ENCODE results near the gene ELP1.

Gene ELP1

DNA sequence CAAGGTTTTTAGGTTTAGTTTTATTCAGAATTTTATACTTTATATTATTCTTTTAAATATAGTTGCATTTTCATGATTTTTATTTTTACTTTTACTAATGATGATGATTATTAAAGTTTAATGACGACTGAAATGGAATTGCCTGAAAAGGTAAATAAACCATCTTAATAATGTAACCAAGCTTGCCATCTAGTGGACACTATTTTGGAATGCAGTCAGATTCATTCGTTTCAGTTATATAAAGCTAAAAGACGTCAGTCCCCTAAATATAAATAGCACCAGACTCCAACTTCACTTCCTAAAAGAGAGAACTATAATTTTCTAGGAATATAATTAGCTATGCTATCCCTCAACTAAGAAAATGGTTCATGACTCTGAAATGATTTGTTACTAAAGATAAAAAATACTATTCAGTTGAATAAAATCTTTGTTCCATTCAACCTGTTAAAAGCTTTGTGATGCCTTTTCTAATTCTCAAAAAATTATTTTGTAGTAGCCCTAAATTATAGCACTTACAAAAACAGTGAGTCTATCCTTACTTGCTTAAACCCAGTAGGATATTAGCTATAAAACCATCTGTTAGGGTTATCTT, 20.2 kb upstream of the ELP1 start:
- Histone ChIP-seq H3K36me3 (ENCODE audit: insufficient read depth, low read length) (no peaks in the 10 kb centered on the region), H3K9ac (ENCODE audit: low read depth, low read length) (no peak overlapping the region), H3K27ac (ENCODE audit: low read length) (no peak overlapping the region), H3K27me3 (ENCODE audit: insufficient read depth, low read length, poor library complexity) (no peaks in the 10 kb centered on the region), H3K4me1 (ENCODE audit: insufficient read depth, low read length) (no peaks in the 10 kb centered on the region), H2AFZ (ENCODE audit: low read depth, low read length) (no peak overlapping the region), H4K20me1 (ENCODE audit: insufficient read depth, low read length) (no peaks in the 10 kb centered on the region), H3K4me2 (ENCODE audit: insufficient read depth, low read length) (no peak overlapping the region), H3K9me3 (ENCODE audit: insufficient read depth, low read length, severe bottlenecking) (no peaks in the 10 kb centered on the region), H3K4me3 (ENCODE audit: low read depth in 1 of 2, low read length in 2 of 2) (no peak overlapping the region), H3K79me2 (ENCODE audit: insufficient read depth, low read length) (no peaks in the 10 kb centered on the region)
- no peak for DNase-seq
- no peak for TF ChIP-seq EZH2 (IDR thresholded peaks at IDR 0.05; ENCODE audit: borderline replicate concordance, low read depth, low read length, severe bottlenecking)
- TF ChIP-seq, protein P1, sequence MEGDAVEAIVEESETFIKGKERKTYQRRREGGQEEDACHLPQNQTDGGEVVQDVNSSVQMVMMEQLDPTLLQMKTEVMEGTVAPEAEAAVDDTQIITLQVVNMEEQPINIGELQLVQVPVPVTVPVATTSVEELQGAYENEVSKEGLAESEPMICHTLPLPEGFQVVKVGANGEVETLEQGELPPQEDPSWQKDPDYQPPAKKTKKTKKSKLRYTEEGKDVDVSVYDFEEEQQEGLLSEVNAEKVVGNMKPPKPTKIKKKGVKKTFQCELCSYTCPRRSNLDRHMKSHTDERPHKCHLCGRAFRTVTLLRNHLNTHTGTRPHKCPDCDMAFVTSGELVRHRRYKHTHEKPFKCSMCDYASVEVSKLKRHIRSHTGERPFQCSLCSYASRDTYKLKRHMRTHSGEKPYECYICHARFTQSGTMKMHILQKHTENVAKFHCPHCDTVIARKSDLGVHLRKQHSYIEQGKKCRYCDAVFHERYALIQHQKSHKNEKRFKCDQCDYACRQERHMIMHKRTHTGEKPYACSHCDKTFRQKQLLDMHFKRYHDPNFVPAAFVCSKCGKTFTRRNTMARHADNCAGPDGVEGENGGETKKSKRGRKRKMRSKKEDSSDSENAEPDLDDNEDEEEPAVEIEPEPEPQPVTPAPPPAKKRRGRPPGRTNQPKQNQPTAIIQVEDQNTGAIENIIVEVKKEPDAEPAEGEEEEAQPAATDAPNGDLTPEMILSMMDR (IDR thresholded peaks at IDR 0.05; ENCODE audit: borderline replicate concordance, extremely low read depth, low read length, poor library complexity, severe bottlenecking) = peak; percentile 66
- ATAC-seq (ENCODE audit: insufficient read depth, low read depth) = no peak

DNA sequence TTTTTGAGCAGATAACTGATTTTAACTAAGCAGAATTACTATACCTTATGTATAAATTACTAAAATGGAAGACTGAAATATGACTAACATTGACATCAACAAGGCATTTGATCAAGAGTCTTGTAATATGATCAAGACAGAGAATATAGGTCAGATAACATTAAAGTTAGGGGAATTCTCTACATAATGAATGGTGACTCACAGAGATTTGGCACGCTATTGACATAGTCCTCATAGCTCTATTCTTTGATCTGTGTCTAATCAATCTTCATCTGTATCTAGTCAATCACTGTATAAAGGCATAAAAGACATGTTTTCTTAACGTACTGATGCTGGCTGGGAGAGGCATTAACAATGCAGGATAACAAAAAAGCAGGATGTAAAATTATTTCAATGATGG, 17.7 kb upstream of the ELP1 start:
- no peak overlapping the region for H3K4me2 ChIP-seq (ENCODE audit: insufficient read depth, low read length)
- H3K4me1 ChIP-seq (ENCODE audit: insufficient read depth, low read length) = no peaks in the 10 kb centered on the region
- no peak overlapping the region for H3K4me3 ChIP-seq (ENCODE audit: low read depth in 1 of 2, low read length in 2 of 2)
- DNase-seq = no peak
- no peak overlapping the region for H3K27ac ChIP-seq (ENCODE audit: low read length)
- no peaks in the 10 kb centered on the region for H3K27me3 ChIP-seq (ENCODE audit: insufficient read depth, low read length, poor library complexity)
- no peaks in the 10 kb centered on the region for H3K79me2 ChIP-seq (ENCODE audit: insufficient read depth, low read length)
- no peaks in the 10 kb centered on the region for H4K20me1 ChIP-seq (ENCODE audit: insufficient read depth, low read length)
- no peak overlapping the region for H2AFZ ChIP-seq (ENCODE audit: low read depth, low read length)
- TF ChIP-seq, protein P1 (IDR thresholded peaks at IDR 0.05; ENCODE audit: borderline replicate concordance, extremely low read depth, low read length, poor library complexity, severe bottlenecking) = no peak
- no peak for TF ChIP-seq EZH2 (IDR thresholded peaks at IDR 0.05; ENCODE audit: borderline replicate concordance, low read depth, low read length, severe bottlenecking)
- ATAC-seq (ENCODE audit: insufficient read depth, low read depth) = no peak
- no peak overlapping the region for H3K9ac ChIP-seq (ENCODE audit: low read depth, low read length)
- H3K9me3 ChIP-seq (ENCODE audit: insufficient read depth, low read length, severe bottlenecking) = no peaks in the 10 kb centered on the region
- no peaks in the 10 kb centered on the region; the same call in 1 of the 2 replicates for H3K36me3 ChIP-seq (ENCODE audit: insufficient read depth, low read length)

DNA sequence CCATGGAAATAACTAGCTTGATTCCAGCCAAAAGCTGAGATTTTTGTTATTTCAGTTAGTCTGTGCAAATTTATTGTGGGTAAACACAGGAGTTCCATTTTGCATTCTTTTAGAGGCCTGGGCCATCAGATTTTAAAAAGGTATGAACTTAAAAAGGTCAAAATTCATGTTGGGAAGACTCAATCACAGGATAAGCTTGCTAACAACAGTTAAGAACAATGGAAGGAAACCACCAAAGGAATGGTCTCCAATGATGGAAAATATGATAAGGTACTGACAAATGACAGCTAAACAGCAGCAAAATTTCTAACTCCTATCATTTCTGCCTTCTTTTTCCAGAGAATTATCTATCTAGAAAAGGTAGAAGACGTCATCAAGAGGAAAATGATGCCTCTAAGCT, 16.2 kb upstream of the ELP1 start:
- no peak overlapping the region for H3K4me2 ChIP-seq (ENCODE audit: insufficient read depth, low read length)
- no peak overlapping the region for H3K4me3 ChIP-seq (ENCODE audit: low read depth in 1 of 2, low read length in 2 of 2)
- H3K79me2 ChIP-seq (ENCODE audit: insufficient read depth, low read length) = no peaks in the 10 kb centered on the region
- no peak overlapping the region for H3K27ac ChIP-seq (ENCODE audit: low read length)
- H3K36me3 ChIP-seq (ENCODE audit: insufficient read depth, low read length) = no peaks in the 10 kb centered on the region; the same call in 1 of the 2 replicates
- H3K9me3 ChIP-seq (ENCODE audit: insufficient read depth, low read length, severe bottlenecking) = no peaks in the 10 kb centered on the region
- no peaks in the 10 kb centered on the region for H3K4me1 ChIP-seq (ENCODE audit: insufficient read depth, low read length)
- H3K27me3 ChIP-seq (ENCODE audit: insufficient read depth, low read length, poor library complexity) = no peaks in the 10 kb centered on the region
- H2AFZ ChIP-seq (ENCODE audit: low read depth, low read length) = no peak overlapping the region
- no peak overlapping the region for H3K9ac ChIP-seq (ENCODE audit: low read depth, low read length)
- ATAC-seq (ENCODE audit: insufficient read depth, low read depth) (no peak), DNase-seq (no peak)
- TF ChIP-seq, protein P1 (IDR thresholded peaks at IDR 0.05; ENCODE audit: borderline replicate concordance, extremely low read depth, low read length, poor library complexity, severe bottlenecking) = no peak
- TF ChIP-seq EZH2 (IDR thresholded peaks at IDR 0.05; ENCODE audit: borderline replicate concordance, low read depth, low read length, severe bottlenecking) = no peak
- no peaks in the 10 kb centered on the region for H4K20me1 ChIP-seq (ENCODE audit: insufficient read depth, low read length)

Data from DND-41 (cell line).